Skin epidermis (tissue), 12 donors: ENCODE results near the gene CROCC2.

Source experiments
- H3K27ac ChIP-seq, 21 experiments: fragments of 200-600 bp; sonication (generic) in 11 of 21; one replicate each; pipeline ENCODE4 v1.5.0; 2020; ENCODE audit warnings: mild to moderate bottlenecking in 3 of 21, inconsistent platforms in 2 of 21, moderate library complexity in 2 of 21
- H3K4me3 ChIP-seq, 7 experiments: fragments of 200-600 bp; sonication (generic) in 2 of 7; one replicate each; pipeline ENCODE4 v1.5.0; 2020; ENCODE audit warnings: inconsistent platforms in 2 of 7, mild to moderate bottlenecking in 2 of 7, moderate library complexity in 1 of 7

CROCC2 gene

GRCh38 chr2:241035142-241035817, 129.1 kb downstream of the CROCC2 start:
- H3K4me3 ChIP-seq = no peak overlapping the region
- peak overlapping the region in 1 of 21 experiments; percentile 68 for H3K27ac ChIP-seq

GRCh38 chr2:241035818-241036396, 129.8 kb downstream of the CROCC2 start:
- H3K27ac ChIP-seq = peak overlapping the region in 7 of 21 experiments; percentile 11 to 82 (median 42)
- H3K4me3 ChIP-seq = peak overlapping the region; percentile 24 to 45 (median 28)

GRCh38 chr2:241036397-241036963, 130.3 kb downstream of the CROCC2 start:
- peak overlapping the region; percentile 24 to 45 (median 28) for H3K4me3 ChIP-seq
- H3K27ac ChIP-seq = peak overlapping the region in 9 of 21 experiments; percentile 11 to 82 (median 42)

- H3K4me3 ChIP-seq = peak overlapping the region; percentile 24 to 45 (median 28)
- peak overlapping the region in 6 of 21 experiments; percentile 11 to 82 (median 47) for H3K27ac ChIP-seq
These were observed 130.9 kb downstream of the CROCC2 start for GRCh38 chr2:241036964-241037421.

- H3K27ac ChIP-seq = peak overlapping the region in 2 of 21 experiments; percentile 72 to 82
- H3K4me3 ChIP-seq = peak overlapping the region in 1 of 7 experiments; percentile 41
These were observed 131.4 kb downstream of the CROCC2 start for GRCh38 chr2:241037498-241037897.

- H3K27ac ChIP-seq = no peak overlapping the region
These were observed 132.4 kb downstream of the CROCC2 start for GRCh38 chr2:241038374-241039180.

GRCh38 chr2:241039416-241039815, 133.3 kb downstream of the CROCC2 start:
- H3K4me3 ChIP-seq = no peak overlapping the region
- H3K27ac ChIP-seq = no peak overlapping the region

More at GRCh38 chr2:241038374-241039180, 132.4 kb downstream of the CROCC2 start:
- no peak overlapping the region for H3K4me3 ChIP-seq

- Histone ChIP-seq H3K4me3 (no peak overlapping the region), H3K27ac (peak overlapping the region in 1 of 21 experiments; percentile 6)
These were observed 134.1 kb downstream of the CROCC2 start for GRCh38 chr2:241040081-241040803.

- Histone ChIP-seq H3K4me3 (no peak overlapping the region), H3K27ac (peak overlapping the region in 1 of 21 experiments; percentile 7)
These were observed 135.5 kb downstream of the CROCC2 start for GRCh38 chr2:241041589-241042158.
